Heart left ventricle (tissue), 16 donors: ENCODE results near the gene MICAL1. TPM values are rescaled to one million over a fixed set of nuclear protein-coding genes. Genes with fewer than 3 reads are reported as not detected.

Experiments
- ATAC-seq, 4 donors: fragments of 200-7000 bp; cut with Tn5 transposase; one replicate each; pipeline ENCODE4 v1.9.1; 2020 to 2022; ENCODE audit warnings: moderate library complexity in 4 of 4, mild to moderate bottlenecking in 3 of 4, moderate number of reproducible peaks in 1 of 4
- DNase-seq, 5 donors: peaks; one replicate each; pipeline ENCODE4 v3.0.0-alpha.2; 2020
- H3K27ac ChIP-seq, 12 donors: fragments of 200-600 bp; sonication (generic) in 4 of 12; one replicate each; pipeline versions ENCODE4 v1.5.0 to v1.8.0; 2016 to 2022; ENCODE audit warnings: mild to moderate bottlenecking in 2 of 12
- H3K27me3 ChIP-seq, 9 donors: fragments of 200-600 bp; sonication (generic) in 2 of 9; one replicate each; pipeline versions ENCODE4 v1.5.1 to v1.8.0; 2016 to 2022; ENCODE audit warnings: mild to moderate bottlenecking in 3 of 9
- H3K36me3 ChIP-seq, 9 donors: fragments of 200-600 bp; sonication (generic) in 2 of 9; one replicate each; pipeline versions ENCODE4 v1.5.0 to v1.8.0; 2018 to 2022; ENCODE audit warnings: mild to moderate bottlenecking in 2 of 9
- H3K4me1 ChIP-seq, 12 donors: fragments of 200-600 bp; sonication (generic) in 4 of 12; one replicate each; pipeline versions ENCODE4 v1.5.0 to v1.8.0; 2016 to 2022; ENCODE audit warnings: mild to moderate bottlenecking in 3 of 12
- H3K4me3 ChIP-seq, 12 donors: fragments of 200-600 bp; sonication (generic) in 4 of 12; one replicate each; pipeline versions ENCODE4 v1.5.0 to v1.8.0; 2017 to 2022; ENCODE audit warnings: mild to moderate bottlenecking in 9 of 12, moderate library complexity in 4 of 12
- H3K9me3 ChIP-seq, 12 donors: fragments of 200-600 bp; sonication (generic) in 4 of 12; one replicate each; pipeline versions ENCODE4 v1.5.0 to v1.8.0; 2016 to 2022; ENCODE audit warnings: mild to moderate bottlenecking in 1 of 12
- CTCF ChIP-seq, 12 donors: fragments of 200-600 bp; sonication (generic) in 4 of 12; IDR thresholded peaks; one replicate each; pipeline versions ENCODE4 v1.5.0 to v1.8.0; 2018 to 2022; ENCODE audit warnings: antibody characterized with exemption in 12 of 12, mild to moderate bottlenecking in 5 of 12
- POLR2A ChIP-seq, 2 donors: fragments of 450-650 bp; IDR thresholded peaks; one replicate each; pipeline ENCODE4 v1.6.1; 2017; ENCODE audit warnings: antibody characterized with exemption in 2 of 2, mild to moderate bottlenecking in 2 of 2, moderate library complexity in 2 of 2
- WGBS, 4 donors: extraction: QIAGEN DNeasy Blood & Tissue Kit in 2 of 4; methylation state at CpG; one replicate each; pipeline versions ENCODE4 v1.1.5 to v1.1.7; 2013 to 2018; 5-methylcytosine and 5-hydroxymethylcytosine counted together
- intact Hi-C, 10 donors: fragments of 100-400 bp; cut with DNase I; formaldehyde crosslinking; loops; one replicate each; pipeline versions ENCODE4 v1.11.1 to v1.14.2; 2022
- polyA plus RNA-seq, 2 donors: library from polyadenylated mRNA; stranded (reverse); fragments of 200-250 nt; gene quantifications; one replicate each; pipeline ENCODE4 v1.2.3, GENCODE V29; 2013
- total RNA-seq, 9 donors: library from RNA; depleted of rRNA in 2 of 9; stranded (reverse); fragments of >200 nt in 2 of 9; fragmentation: NEBNext Ultra II Directional in 3 of 9; extraction: Animal tissue kit (Norgen Biotek cat#: 25700) in 3 of 9; gene quantifications; one replicate each; pipeline versions ENCODE4 v1.1.0 to v1.2.4, GENCODE V29; 2016 to 2023
- donor health status: ischemic (EF 13 %, LVEDD 7.1; RV severe dilation, severe dysfunction).
- donor health status: healthy with polysubstance abuse.
- donor health status: DM: no; HTN: yes; CAD: no.
- donor health status: DM: no; HTN: no; CAD: no.
- donor health status: ischemic (EF 25% LVEDD 6.9; RV normal size, moderate dysfunction).
- donor health status: ischemic (EF 25% LVEDD 5.7; RV mildly dilated, moderate dysfunction).
- donor health status: healthy.
- donor health status: DM: yes; HTN: yes; CAD: no.
- donor health status: ischemic (EF 35%, LVEDD 5.7; RV mildly dilated, moderate dysfunction).
- donor health status: nonischemic (EF 11% LVEDD 7.7; RV severe dilation, severe dysfunction).
- donor health status: DM: yes; HTN: yes; CAD: no.
- donor health status: PGD.
- donor health status: ischemic (EF 29% LVEDD 5.4; RV normal size, mild dysfunction).
- donor health status: nonischemic (EF 23%, LVEDD 6.1; RV moderate dilation, normal function).

Gene MICAL1
- total and polyA plus RNA-seq, 11 donors: 4.5 to 21.9 (median 6.4) TPM

- no peak overlapping the region for H3K4me3 ChIP-seq
- H3K27ac ChIP-seq: no peak overlapping the region
- TF ChIP-seq CTCF (IDR thresholded peaks at IDR 0.05) (no peak), POLR2A (IDR thresholded peaks at IDR 0.05) (no peak)
- 92 to 98% (median 95%) methylated on average over 3 of the region's 3 CpGs for WGBS, 4 donors
- H3K9me3 ChIP-seq: no peaks in the 10 kb centered on the region
- no peak for ATAC-seq
- no peak for DNase-seq
- peaks cover 2 to 100% (median 88%) of the 10 kb centered on the region in 9 donors for H3K36me3 ChIP-seq
- intact Hi-C loops: no loop called here
- H3K4me1 ChIP-seq: peaks cover 0 to 20% (median 0%) of the 10 kb centered on the region in 12 donors
- H3K27me3 ChIP-seq: no peaks in the 10 kb centered on the region
Observed at GRCh38 chr6:109473120-109473519, 17.5 kb upstream of the MICAL1 start.

- TF ChIP-seq POLR2A (IDR thresholded peaks at IDR 0.05) (no peak), CTCF (IDR thresholded peaks at IDR 0.05) (no peak)
- peaks cover 2 to 100% (median 94%) of the 10 kb centered on the region in 9 donors for H3K36me3 ChIP-seq
- ATAC-seq (no peak), DNase-seq (no peak)
- H3K27me3 ChIP-seq: no peaks in the 10 kb centered on the region
- intact Hi-C loops: no loop called here
- H3K27ac ChIP-seq: no peak overlapping the region
- peaks cover 0 to 12% (median 0%) of the 10 kb centered on the region in 12 donors for H3K4me1 ChIP-seq
- no peaks in the 10 kb centered on the region for H3K9me3 ChIP-seq
- 92 to 96% (median 95%) methylated on average over 9 of the region's 9 CpGs for WGBS, 4 donors
- H3K4me3 ChIP-seq: no peak overlapping the region
Observed at GRCh38 chr6:109472132-109472995, 16.8 kb upstream of the MICAL1 start.

- DNase-seq (no peak), ATAC-seq (no peak)
- 92 to 100% (median 97%) methylated on average over 5 of the region's 5 CpGs for whole genome bisulfite sequencing, 4 donors
- H3K9me3 ChIP-seq: no peaks in the 10 kb centered on the region
- peaks cover 2 to 100% (median 95%) of the 10 kb centered on the region in 9 donors for H3K36me3 ChIP-seq
- no peaks in the 10 kb centered on the region for H3K27me3 ChIP-seq
- TF ChIP-seq POLR2A (IDR thresholded peaks at IDR 0.05): no peak
- no peak for TF ChIP-seq CTCF (IDR thresholded peaks at IDR 0.05)
- H3K4me3 ChIP-seq: no peak overlapping the region
- no peak overlapping the region for H3K27ac ChIP-seq
- intact Hi-C loops: no loop called here
- peaks cover 0 to 3% (median 0%) of the 10 kb centered on the region in 12 donors for H3K4me1 ChIP-seq
Observed at GRCh38 chr6:109471105-109471810, 15.7 kb upstream of the MICAL1 start.

GRCh38 chr6:109469591-109470189 is 14.1 kb upstream of the MICAL1 start:
- no peak for DNase-seq
- no peaks in the 10 kb centered on the region for H3K9me3 ChIP-seq
- H3K36me3 ChIP-seq: peaks cover 2 to 100% (median 95%) of the 10 kb centered on the region in 9 donors
- intact Hi-C loops: no loop called here
- ATAC-seq: no peak
- no peak overlapping the region for H3K27ac ChIP-seq
- TF ChIP-seq POLR2A (IDR thresholded peaks at IDR 0.05) (no peak), CTCF (IDR thresholded peaks at IDR 0.05) (no peak)
- WGBS, 4 donors: 90 to 92% (median 92%) methylated on average over 5 of the region's 5 CpGs
- no peaks in the 10 kb centered on the region for H3K27me3 ChIP-seq
- no peak overlapping the region for H3K4me3 ChIP-seq
- H3K4me1 ChIP-seq: peaks cover 0 to 9% (median 0%) of the 10 kb centered on the region in 12 donors
